A549 (cell line): ENCODE results near the gene ZNF385B.

Experiments
- JUN ChIP-seq, 2 experiments: fragments of >200 bp; sonication (Bioruptor Twin); formaldehyde crosslinking; IDR thresholded peaks; 2 replicates in 1 of 2; 3 replicates in 1 of 2; pipeline ENCODE4 v1.6.1; 2016 to 2017
- NPAS2 ChIP-seq: fragments of 250-450 bp; sonication (Bioruptor Pico); IDR thresholded peaks from 2 replicates; pipeline ENCODE4 v1.8.0; 2022; ENCODE audit warnings: mild to moderate bottlenecking, moderate library complexity, borderline replicate concordance
- NR3C1 ChIP-seq: fragments of >200 bp; sonication (Bioruptor Twin); formaldehyde crosslinking; IDR thresholded peaks from 3 replicates; pipeline ENCODE4 v1.6.1; 2017
- POLR2A ChIP-seq: IDR thresholded peaks from 2 replicates; pipeline ENCODE4 v1.6.1; 2012; ENCODE audit warnings: mild to moderate bottlenecking, low read length
- SMC3 ChIP-seq: fragments of >200 bp; sonication (Bioruptor Twin); formaldehyde crosslinking; IDR thresholded peaks from 3 replicates; pipeline ENCODE4 v1.6.1; 2018; ENCODE audit warnings: inconsistent platforms
- ZC3H11A ChIP-seq: fragments of 450-650 bp; IDR thresholded peaks from 2 replicates; pipeline ENCODE4 v1.6.1; 2014; ENCODE audit warnings: antibody characterized with exemption, mild to moderate bottlenecking
- TF ChIP-seq, protein P1 (sequence below): fragments of >200 bp; sonication (Bioruptor Twin); formaldehyde crosslinking; IDR thresholded peaks from 3 replicates; pipeline ENCODE4 v1.5.1; 2016
- TF ChIP-seq, protein P2 (sequence below): fragments of 450-650 bp; IDR thresholded peaks from 2 replicates; pipeline ENCODE4 v1.6.1; 2014; ENCODE audit warnings: antibody characterized with exemption
- TF ChIP-seq, protein P3 (sequence below): fragments of >200 bp; sonication (Bioruptor Twin); formaldehyde crosslinking; IDR thresholded peaks from 3 replicates; pipeline ENCODE4 v1.6.1; 2016

DNA sequence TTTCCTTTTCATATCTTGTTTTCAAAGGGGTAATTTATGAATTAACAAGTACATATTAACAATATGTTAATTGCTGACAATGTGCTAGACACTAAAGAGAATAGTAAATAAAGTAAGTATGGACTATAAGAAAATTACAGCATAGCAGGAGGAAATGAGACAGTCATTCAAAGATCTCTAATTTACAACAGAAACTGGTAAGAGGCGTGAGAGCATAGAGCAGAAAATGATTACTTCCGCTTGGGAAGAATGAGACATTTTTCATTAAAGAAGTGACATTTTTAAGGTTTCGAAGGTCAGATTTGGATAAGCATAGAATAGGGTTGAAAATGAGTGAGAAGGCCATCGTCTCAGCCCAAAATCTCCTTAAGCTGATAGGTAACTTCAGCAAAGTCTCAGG lies 412.4 kb downstream of the ZNF385B start:
- TF ChIP-seq NR3C1, result no peak
- TF ChIP-seq POLR2A, result no peak
- TF ChIP-seq, protein P1, sequence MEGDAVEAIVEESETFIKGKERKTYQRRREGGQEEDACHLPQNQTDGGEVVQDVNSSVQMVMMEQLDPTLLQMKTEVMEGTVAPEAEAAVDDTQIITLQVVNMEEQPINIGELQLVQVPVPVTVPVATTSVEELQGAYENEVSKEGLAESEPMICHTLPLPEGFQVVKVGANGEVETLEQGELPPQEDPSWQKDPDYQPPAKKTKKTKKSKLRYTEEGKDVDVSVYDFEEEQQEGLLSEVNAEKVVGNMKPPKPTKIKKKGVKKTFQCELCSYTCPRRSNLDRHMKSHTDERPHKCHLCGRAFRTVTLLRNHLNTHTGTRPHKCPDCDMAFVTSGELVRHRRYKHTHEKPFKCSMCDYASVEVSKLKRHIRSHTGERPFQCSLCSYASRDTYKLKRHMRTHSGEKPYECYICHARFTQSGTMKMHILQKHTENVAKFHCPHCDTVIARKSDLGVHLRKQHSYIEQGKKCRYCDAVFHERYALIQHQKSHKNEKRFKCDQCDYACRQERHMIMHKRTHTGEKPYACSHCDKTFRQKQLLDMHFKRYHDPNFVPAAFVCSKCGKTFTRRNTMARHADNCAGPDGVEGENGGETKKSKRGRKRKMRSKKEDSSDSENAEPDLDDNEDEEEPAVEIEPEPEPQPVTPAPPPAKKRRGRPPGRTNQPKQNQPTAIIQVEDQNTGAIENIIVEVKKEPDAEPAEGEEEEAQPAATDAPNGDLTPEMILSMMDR, result no peak
- TF ChIP-seq ZC3H11A, result no peak
- no peak for TF ChIP-seq JUN (IDR thresholded peaks at IDR 0.05)
- no peak for TF ChIP-seq NPAS2 (CRISPR knock-in tag)
- no peak for TF ChIP-seq SMC3
- TF ChIP-seq, protein P2, sequence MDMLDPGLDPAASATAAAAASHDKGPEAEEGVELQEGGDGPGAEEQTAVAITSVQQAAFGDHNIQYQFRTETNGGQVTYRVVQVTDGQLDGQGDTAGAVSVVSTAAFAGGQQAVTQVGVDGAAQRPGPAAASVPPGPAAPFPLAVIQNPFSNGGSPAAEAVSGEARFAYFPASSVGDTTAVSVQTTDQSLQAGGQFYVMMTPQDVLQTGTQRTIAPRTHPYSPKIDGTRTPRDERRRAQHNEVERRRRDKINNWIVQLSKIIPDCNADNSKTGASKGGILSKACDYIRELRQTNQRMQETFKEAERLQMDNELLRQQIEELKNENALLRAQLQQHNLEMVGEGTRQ, result no peak
- TF ChIP-seq, protein P3, sequence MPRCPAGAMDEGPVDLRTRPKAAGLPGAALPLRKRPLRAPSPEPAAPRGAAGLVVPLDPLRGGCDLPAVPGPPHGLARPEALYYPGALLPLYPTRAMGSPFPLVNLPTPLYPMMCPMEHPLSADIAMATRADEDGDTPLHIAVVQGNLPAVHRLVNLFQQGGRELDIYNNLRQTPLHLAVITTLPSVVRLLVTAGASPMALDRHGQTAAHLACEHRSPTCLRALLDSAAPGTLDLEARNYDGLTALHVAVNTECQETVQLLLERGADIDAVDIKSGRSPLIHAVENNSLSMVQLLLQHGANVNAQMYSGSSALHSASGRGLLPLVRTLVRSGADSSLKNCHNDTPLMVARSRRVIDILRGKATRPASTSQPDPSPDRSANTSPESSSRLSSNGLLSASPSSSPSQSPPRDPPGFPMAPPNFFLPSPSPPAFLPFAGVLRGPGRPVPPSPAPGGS, result no peak
